SK-N-MC (cell line): ENCODE results near the gene PPP1R17.

ENCODE experiments used
- EZH2 ChIP-seq: fragments of 200-600 bp; sonication (generic); IDR thresholded peaks from one replicate; pipeline ENCODE4 v1.6.1; 2017; ENCODE audit warnings: antibody characterized with exemption
- POLR2AphosphoS5 ChIP-seq: IDR thresholded peaks from 2 replicates; pipeline ENCODE4 v1.6.1; 2012; ENCODE audit warnings: mild to moderate bottlenecking, low read depth, low read length, borderline replicate concordance

DNA sequence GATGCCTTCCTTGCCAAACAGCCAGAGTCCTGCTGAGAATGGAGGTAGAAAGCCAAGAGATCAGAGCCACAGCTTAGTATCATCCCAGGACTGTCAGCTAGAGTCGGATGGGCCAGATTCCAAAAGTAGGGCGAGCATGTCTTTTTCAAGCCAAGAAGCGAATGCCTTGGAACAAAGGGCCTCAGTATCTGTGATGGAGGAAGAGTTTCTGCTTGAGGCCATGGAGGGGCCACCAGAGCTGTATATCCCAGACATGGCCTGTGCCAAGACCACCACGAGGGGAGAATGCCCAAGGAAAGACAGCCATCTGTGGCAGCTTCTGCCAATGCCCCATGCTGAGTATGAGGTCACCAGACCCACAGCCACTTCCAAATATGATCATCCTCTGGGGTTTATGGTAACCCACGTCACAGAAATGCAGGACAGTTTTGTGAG lies 44.3 kb upstream of the PPP1R17 start:
- TF ChIP-seq EZH2, result no peak
- no peak for TF ChIP-seq POLR2AphosphoS5
